NCI-H2107 treated with DMSO at 0.1 percent for 48 hours (cell line): Measurements from ENCODE around the gene SLCO3A1.

ENCODE experiments used
- DNase-seq: peaks from one replicate; lab custom pipeline; 2025; ENCODE audit not compliant: unreplicated experiment; lab: John Stamatoyannopoulos, UW

Gene SLCO3A1

DNA sequence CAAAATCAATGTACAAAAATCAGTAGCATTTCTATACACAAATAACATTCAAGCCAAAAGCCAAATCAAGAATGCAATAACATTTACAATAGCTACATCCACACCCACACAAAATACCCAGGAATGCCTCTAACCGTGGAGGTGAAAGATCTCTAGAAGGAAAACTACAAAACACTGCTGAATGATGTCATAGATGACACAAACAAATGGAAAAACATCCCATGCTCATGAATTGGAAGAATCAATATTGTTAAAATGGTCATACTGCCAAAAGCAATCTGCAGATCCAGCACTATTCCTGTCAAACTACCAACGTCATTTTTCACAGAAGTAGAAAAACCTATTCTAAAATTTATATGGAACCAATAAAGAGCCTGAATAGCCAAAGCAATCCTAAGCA is 143.7 kb downstream of the SLCO3A1 start:
- DNase-seq: no peak

GRCh38 chr15:92000709-92001108 is 147.2 kb downstream of the SLCO3A1 start:
- no peak for DNase-seq

DNA sequence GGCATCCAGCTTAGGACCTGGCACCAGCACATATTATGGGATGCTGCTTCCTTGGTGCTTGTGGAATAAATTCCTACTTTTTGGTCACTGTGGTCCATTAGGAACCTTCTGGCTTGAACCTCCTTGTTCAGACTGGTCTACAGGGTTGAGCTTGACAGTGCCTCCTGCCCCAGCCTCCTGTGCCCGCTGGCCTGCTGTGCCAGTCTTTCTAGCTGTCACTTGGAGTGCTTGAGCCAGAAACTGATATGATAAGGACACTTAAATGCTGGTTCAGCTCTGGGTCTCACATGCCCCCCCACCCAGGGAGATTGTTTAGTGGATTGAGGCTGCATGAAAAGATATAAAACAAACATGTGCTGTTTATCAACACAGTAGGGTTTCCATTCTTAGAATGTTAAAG is 147.8 kb downstream of the SLCO3A1 start:
- peak; percentile 38 for DNase-seq

DNA sequence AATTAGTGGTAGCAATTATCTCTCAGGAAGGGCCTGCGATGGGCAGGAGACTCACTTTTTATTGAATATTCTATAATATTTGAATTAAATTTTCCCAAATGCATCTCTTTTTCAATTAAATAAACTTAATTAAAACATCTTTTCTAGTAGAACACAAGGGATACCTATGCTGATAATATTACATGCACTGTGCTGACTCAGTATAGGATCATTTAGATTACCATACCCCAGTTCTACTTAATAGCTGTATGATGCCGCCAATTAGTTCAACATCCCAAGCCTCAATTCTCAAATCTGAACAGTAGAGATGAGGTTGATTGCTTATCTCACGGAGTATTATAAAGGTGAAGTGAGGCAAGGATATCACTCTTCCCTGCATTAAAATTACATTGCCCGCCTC is 149.2 kb downstream of the SLCO3A1 start:
- DNase-seq: no peak

DNA sequence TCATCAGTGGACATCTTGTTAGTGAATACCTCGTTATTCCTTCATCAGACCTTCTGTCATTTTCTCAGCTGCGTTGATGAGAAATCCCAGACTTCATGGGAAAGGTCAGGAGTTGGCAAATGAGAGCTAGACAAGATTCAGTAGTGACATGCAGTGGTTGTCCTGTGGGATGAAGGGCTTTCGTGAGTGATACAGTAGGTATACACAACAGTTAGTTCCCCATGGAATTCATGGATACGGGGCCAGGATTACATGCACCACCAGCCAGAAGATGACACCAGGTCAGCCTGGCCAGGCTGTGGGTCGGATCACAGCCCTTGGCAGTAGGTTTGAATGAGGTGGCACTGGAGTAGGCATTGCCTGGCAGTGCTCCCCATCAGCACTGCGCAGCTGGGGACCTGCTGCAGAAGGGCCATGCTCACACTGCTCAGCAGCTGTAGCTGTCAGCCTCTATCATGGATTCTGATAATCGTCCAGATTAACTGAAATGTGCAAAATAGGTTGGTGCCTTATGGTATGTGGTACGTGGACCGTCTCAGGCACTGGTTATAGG is 150.1 kb downstream of the SLCO3A1 start:
- no peak for DNase-seq

- DNase-seq: peak; percentile 49
Observed at GRCh38 chr15:92005154-92005553, 151.6 kb downstream of the SLCO3A1 start.

GRCh38 chr15:92006186-92007028 is 152.9 kb downstream of the SLCO3A1 start:
- DNase-seq: no peak

- DNase-seq: no peak
Observed at GRCh38 chr15:92009162-92009561, 155.7 kb downstream of the SLCO3A1 start.

DNA sequence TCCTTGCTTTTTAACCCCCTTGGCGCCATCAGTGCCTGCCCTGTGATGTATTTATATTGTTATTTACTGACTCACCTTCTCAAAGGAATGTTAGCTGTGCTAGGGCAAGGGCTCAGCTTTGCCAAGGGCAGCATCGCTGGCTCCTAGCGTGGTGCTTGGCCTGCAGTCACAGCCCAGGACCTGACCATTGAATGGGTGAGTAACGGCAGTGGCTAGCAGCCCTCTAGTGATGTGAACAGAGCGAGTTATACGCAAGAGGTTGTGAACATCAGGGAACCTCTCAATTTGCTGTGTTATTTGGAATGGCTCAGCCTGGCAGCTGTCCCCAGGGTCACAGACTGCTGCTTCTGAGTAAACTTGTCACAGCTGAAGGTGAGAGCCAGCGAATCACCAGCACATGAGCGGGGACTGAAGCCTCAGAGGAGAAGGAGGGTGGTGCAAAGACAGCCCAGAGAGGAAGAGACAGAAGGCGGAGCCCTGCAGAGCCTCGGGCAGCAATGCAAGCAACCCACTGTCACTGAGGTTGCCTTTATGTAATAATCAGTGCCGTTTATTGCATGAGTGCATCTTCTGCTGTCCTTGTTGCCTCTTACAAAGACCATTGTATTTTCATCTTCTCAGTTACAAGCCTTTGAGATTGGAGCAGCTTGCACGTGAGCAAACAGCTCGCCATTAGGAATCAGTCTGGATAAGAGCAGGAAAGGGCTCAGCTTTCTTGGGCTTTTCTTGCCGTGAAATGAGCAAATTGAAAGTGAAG is 158.3 kb downstream of the SLCO3A1 start:
- peak; percentile 16 for DNase-seq

DNA sequence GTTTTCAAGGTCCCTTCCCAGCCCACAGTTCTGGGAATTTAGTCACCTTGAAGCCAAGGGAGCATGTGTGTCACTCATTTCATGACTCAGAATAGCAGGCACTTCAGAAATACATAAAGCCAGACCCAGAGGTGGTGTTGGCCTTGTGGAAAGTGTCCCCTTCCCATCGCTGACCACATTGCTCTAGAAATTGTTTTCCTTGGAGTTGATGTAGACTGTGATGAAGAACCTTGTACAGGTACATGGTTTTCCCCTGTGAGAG is 158.8 kb downstream of the SLCO3A1 start:
- DNase-seq: no peak

DNA sequence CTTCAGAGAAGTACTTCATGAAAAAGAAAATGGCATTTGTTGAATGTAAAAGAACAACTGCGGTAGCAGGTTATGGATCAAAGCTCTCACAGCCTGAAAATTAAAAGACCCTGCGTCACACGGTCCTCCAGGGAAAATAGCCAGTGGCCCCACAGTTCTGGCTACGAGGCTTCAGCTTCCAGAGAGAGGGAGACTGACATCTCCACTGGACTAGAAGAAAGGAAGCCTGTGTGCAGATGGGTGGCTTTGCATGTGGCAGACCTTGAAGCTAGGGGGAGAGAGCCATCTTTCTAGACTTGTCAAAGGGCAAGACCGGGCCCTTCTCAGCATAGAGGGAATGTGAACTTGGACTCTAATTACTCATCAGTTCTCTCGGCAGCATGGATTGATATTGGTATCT is 159.4 kb downstream of the SLCO3A1 start:
- DNase-seq: no peak

DNA sequence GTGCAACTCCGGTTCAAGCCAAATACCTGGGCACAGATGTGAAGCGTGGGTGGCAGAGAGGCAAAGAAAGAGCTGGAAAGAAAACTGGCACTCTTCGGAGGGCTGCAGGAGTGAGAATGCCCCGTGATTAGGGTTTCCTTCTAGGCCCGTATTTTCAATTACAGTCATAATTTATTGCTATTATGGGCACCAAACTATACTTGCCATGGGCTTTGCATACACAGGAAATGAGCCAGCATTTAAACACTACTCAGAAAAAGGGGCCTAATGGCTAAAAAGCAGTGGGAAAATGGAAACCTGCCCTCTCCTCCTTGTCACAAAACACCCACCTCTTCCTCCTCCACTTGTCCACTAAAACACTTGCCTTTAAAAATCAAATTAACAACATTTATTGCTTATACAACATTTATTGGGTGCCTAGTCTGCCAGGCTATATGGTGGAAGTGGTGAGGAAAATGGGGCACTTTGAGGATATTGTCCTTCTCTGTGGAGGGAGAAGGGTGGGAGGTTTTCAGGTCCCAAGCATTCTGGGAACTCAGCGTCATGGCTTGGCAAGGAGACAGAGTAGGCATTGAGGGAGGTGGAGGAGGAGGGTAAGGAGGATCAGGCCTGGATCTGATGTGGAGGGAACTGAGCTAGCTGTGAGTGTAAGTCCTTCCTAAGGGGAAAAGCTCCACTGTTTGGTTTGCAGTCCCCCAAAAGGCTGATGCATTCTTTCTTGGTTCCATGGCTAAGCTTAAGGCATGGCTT is 160.9 kb downstream of the SLCO3A1 start:
- no peak for DNase-seq

DNA sequence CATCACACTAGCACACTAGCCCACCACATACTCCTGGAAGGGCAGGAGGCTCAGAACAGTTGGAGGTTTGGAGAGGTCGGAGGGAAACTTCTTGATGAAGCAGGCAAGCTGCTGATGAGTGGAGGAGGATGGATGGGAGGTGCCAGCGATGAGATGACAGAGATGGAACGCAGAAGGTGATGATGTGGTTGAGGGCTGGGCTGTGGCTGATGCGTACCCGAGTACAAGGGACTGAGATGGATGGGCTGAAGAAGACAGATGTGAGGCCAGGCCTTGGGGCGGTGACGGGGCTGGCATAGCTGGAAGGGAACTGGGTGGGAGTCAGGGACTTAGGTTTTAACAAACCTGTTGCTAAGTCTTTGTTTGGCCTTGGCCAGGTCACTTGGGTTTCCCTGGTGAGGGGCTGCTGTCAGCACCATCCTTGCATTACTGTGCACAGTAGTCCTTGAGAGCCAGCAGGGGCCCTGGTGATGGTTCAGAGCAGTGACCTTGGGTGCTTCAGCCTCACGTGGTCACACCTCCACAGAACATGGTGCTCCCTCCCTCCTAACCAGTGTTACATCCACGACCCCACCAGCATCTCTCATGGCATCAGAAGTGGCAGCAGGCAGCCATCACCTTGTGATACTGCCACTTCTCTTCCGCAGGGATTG is 164.5 kb downstream of the SLCO3A1 start:
- no peak for DNase-seq

GRCh38 chr15:92018535-92019239 is 165.2 kb downstream of the SLCO3A1 start:
- peak; percentile 35 for DNase-seq

- DNase-seq: no peak
Observed at GRCh38 chr15:92019706-92020105, 166.2 kb downstream of the SLCO3A1 start.

GRCh38 chr15:92020207-92020606 is 166.7 kb downstream of the SLCO3A1 start:
- no peak for DNase-seq

DNA sequence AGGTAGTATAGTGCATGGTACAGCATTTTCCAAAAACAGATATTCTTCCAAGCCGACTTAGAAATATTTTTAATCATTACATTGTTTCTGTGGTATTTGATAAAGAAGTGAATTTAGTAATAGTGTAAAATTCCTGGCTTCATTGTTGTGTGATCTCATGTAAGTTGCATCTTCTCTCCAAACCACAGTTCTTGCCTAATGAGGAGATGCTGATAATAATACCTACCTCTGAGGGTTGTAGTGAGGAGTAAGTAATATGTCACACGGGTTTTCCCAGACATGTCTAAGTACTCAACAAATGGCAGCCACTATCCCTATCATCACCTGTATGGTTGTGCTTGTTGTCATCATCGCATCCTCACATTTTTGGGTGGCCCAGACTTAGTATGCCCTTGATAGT is 167.3 kb downstream of the SLCO3A1 start:
- DNase-seq: no peak

DNA sequence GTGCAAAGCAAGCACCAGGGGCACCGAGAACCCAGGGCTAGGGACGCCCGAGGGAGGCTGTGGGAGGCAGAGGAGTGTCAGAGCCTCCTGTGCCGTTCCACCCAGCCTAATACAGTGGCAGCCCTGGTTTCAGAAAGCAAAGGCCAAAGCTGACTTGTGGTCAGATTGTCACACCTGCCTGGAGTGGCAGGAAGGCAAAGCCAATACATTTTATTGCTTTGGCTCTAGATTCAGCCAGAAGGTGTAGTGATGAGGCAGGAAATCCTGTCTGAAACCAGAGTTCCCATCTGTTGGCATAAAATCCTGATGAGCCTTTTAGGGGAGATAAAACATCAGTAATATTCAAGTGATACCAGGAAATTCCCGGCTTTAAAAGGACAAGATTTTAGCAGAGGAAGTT is 168.3 kb downstream of the SLCO3A1 start:
- no peak for DNase-seq

DNA sequence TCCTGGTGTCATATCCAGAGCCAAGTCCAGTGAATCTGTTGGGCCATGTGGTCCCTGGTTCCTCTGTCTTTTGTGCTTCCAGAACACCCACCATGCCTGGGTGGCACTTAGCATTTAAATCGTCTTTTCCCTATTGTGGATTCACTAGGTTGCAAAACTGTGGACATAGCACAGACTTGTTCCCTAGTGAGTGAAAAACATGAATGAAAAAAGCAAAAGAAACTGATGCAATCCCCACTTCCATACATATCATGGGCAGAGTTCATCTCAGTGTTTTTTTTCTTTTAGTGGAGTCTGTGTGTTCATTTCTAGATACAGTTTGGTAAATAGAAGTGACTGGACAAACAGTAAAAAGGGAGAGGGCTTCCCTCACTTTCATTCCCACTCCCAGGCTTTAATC is 170.5 kb downstream of the SLCO3A1 start:
- no peak for DNase-seq

DNA sequence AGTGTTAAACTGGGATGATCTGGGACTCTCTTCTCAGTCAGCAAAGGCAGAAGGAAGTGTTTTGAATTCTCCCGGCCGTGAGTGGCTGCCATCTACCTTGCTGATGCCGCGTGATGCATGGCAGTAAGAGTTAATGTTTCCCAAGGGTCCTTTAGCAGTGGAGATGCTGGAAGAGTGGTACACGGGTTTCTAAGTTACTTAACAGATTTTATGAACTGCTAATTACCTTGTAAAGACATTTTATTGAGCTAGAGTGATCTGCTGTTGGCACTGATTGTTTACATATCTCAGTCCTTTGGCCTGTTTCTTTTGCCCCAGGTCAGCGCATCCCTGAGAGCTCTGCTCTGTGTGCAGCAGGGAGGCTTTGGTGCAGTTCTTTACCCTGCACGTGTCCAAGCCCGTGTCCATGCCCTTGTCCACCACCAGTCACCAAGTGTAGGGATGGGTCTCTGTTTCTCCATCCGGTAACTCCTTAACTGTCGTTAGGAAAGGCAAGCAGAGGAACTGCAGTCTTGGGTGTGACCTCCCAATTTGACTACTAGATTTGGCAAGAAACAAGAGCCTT is 172.3 kb downstream of the SLCO3A1 start:
- DNase-seq: no peak
